ENCODE measurements around the gene ATP10A.
"Not testable (repeated sequence)": the region's sequence is repeated elsewhere in the genome, so short reads cannot be mapped to it uniquely, and the experiment has no call there.

Gene ATP10A

GRCh38 chr15:25858952-25859760 is 4.0 kb downstream of the ATP10A start:
- no peak for DNase-seq

DNA sequence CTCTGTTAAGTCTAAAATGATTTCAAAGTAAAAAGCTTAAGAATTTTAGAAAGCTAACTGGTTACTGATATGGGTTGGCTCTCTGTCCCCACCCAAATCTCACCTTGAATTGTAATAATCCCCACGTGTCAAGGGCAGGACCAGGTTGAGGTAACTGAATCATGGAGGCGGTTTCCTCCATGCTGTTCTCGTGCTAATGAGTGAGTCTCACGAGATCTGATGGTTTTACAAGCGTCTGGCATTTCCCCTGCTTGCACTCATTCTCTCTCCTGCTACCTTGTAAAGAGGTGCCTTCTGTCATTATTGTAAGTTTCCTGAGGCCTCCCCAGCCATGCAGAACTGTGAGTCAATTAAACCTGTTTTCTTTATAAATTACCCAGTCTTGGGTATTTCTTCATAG is 7.1 kb downstream of the ATP10A start:
- DNase-seq, result not testable (repeated sequence)

GRCh38 chr15:25852661-25853524 is 10.2 kb downstream of the ATP10A start:
- DNase-seq, result no peak

- no peak for DNase-seq
These were observed 11.1 kb downstream of the ATP10A start for GRCh38 chr15:25852027-25852426.

DNA sequence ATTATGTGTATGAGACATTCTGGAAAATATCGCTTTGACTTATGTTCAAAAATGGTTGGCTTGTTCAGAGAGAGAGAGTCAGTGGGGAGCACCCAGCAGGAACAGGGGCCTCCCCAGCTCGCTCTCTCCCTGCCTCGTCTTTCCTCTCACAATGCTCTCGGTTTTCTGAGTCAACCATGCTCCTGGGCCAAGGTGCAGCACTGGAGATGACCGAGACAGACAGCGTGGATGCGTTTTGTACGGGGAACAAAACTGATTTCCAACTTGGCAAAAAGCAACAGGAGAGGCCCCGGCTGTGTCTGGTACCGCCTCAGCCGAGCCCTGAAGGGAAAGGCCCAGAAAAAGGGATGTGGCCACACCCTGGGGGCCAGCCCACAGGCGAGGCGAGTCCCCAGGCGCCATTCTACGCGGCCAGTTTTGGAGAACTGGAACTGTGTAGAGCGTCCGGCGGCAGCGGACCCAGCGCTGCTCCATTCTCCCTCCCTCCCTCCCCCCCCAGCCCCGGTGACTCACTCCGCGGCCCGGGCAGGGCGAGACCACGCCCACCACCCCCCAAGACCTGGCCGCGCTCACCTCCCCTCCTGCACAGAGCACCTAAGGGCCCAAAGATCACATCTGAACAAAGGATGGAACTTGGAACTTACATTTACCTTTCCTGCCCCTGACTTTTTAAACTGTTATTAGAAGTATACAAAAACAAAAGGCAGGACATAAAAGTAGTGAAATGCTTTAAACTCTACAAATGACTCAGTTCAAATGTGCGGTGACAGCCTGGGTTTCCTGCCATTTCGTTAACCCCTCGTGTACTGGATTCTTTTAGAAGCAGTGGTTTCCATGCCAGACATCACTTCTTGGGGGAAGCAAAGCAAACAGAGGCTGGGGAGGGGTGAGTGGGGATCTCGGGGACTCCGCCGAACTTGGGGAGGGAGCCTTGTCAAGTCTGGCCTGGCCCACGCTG is 12.7 kb downstream of the ATP10A start:
- peak; percentile 0 for DNase-seq

- DNase-seq, result peak; percentile 0
These were observed 13.8 kb downstream of the ATP10A start for GRCh38 chr15:25849157-25849921.

GRCh38 chr15:25848784-25849156 is 14.4 kb downstream of the ATP10A start:
- no peak for DNase-seq

- no peak for DNase-seq
These were observed 14.8 kb downstream of the ATP10A start for GRCh38 chr15:25848325-25848724.

GRCh38 chr15:25847051-25847450 is 16.1 kb downstream of the ATP10A start:
- no peak for DNase-seq

GRCh38 chr15:25846377-25846776 is 16.8 kb downstream of the ATP10A start:
- no peak for DNase-seq

DNA sequence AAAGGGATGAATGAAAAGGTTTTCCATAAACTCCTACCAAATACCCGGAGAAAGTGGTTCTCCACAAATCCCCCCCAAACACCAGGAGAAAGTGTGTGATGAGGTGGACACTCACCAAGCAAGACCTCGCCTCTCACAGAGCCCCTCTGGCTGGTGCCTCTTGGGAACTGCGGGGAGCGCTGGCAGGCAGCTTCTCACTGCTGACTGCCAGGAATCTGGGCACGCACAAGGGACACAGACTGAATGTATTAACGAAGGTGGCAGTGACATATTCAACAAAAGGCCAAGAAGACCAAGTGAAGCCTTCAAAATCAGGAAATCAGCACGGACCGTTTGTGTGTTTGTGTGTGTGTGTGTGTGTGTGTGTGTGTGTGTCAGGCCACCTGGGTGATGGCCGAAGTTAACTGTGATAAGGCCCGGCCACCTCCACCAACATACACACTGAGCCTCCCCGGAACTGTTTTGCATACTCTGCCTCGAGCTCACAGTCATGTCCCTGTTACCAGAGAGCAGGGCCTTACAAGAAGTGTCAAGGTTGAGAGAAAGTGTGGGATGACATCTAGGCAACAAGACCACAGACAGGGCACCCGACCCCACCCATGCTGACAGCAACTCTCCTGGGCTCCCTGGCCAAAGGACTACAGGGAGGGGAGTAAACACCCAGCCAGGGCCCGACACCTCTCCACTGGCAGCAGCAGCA is 18.0 kb downstream of the ATP10A start:
- no peak for DNase-seq

- DNase-seq, result no peak
These were observed 18.6 kb downstream of the ATP10A start for GRCh38 chr15:25844542-25844941.

DNA sequence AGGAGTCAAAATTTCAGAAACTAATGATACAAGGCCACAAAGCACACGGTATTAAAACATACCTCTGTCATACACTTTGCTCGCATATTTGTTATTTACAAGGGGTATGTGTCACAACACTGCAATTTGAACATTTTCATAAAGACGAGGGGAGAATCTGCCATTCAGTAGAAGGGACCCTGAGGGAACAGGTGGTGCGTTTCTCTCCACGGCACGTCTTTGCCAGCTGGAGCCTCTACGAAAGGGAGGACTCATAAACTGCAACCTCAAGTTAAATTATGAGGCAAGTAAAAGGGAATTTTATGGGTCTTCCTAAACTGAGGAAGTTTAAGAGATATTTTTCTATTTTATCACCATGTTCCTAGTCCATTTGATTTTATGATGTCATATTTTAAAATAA is 19.1 kb downstream of the ATP10A start:
- no peak for DNase-seq

GRCh38 chr15:25839638-25840156 is 23.4 kb downstream of the ATP10A start:
- DNase-seq, result no peak

- no peak for DNase-seq
These were observed 24.3 kb downstream of the ATP10A start for GRCh38 chr15:25838871-25839195.

DNA sequence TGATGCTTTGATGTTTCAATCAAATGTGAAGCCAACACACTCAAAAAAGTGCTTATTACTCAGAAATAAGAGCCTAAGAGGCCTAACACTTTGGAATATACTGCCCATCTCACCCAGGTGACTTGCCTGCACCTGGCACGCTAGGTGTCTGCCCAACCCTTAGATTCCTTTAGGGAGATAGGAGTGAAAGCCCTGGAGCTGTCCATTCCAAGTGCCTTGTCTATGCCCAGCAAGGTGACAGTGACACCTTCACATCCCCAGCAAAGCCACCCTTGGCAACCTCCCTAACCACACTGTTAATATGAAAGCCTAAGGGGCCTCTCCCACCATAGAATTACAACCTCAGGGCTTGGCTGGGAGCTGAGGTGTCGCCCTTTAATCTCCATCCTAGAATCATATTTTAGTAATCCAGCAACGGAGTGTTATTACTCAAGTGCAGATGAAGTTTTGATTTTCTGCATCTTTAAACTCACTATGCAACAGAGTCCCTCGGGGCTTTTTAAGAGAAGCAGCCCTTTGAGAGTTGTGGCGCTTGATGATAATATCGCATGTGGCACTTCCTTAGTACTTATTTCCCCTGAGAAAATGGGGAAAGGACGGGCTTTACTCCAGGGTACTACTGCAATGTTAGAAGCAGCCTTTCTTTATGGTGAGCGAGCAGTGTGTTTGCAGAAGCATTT is 24.8 kb downstream of the ATP10A start:
- DNase-seq, result no peak

DNA sequence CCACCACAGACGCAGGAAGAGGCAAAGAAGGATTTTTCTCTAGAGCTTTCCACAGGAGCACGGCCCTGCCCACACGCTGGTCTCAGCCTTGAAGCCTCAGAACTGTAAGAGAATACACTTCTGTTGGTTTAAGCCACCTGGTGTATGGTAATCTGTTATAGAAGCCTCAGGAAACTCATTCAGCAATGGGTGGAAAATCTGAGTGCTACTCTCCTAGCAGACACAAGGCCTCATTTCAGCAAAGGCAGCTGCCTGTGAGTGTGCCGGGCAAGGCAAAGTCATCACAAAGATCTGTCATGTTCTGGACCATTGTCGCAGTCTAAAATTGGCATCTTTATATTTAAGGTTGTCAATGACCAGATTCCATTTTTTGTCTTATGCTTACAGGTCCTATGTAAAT is 31.0 kb downstream of the ATP10A start:
- DNase-seq, result no peak

DNA sequence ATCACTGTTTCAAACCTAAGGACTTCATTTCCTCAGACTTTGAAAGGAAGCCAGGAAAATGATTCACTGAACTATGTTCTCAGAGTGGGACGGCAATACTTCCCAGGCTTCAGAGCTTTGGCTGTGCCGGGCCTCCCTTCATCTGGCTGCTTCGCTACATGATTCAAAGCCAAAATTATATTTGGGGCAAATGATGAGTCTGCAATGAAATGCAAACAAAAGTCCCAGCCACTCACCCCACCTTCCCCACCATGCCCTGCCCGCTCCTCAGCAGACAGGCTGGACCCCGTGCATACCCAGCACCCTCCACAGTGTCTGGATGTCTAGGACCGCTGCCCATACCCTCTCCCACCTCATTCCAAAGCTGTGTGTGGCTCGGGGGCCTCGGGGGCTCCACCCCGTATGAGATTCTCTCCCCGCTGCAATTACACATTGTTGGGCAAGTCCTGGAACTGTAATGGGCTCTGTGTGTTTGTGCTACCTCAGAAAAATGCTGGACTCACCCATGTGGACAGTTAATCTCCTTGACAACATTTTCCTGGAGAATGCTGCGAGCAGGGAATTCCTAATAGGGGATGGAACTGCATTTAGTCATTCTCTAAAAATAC is 32.2 kb downstream of the ATP10A start:
- DNase-seq, result no peak

DNA sequence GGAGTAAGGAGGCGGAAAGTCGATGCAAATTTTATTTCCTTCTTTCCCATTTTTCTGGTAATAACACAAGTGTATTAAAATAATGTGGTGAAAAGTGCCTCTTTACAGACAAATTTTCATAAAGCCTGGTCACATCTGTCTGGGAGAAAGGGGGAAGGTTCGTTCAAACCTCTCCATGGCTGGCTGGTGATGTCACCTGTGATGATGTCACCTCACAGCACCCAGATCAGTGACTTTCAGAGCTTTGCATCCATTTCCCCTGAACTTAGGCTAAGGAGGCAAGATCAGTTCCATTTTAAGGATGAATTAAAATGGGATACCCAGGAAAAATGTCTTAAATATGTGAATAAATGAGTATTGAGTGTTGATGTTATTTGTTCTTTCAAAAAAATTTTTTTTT is 34.1 kb downstream of the ATP10A start:
- DNase-seq, result no peak

DNA sequence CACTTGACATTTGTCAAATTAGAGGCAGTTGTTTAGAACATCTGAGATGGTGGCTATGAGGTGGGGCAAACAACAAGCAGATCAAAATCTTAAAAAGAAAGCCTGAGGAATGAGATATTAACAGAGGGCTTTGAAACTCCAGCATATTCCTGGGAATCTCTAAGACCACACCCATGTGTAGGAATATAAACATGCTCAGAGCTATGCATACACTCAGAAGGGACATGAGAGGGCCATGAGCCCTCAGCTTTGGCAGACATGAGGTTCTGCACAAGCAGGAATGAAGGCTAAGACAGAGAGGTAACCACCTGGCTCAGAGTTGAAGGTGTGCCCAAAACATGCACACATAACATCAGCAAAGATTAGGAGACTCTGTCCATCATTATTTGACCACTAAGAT is 37.9 kb downstream of the ATP10A start:
- no peak for DNase-seq
